Measurements from ENCODE around the gene DNAH11. TPM values are rescaled to one million over a fixed set of nuclear protein-coding genes. Genes with fewer than 3 reads are reported as not detected.

The DNAH11 gene
- total RNA-seq, 1 donor from 2014 or later: 1.7 TPM

DNA sequence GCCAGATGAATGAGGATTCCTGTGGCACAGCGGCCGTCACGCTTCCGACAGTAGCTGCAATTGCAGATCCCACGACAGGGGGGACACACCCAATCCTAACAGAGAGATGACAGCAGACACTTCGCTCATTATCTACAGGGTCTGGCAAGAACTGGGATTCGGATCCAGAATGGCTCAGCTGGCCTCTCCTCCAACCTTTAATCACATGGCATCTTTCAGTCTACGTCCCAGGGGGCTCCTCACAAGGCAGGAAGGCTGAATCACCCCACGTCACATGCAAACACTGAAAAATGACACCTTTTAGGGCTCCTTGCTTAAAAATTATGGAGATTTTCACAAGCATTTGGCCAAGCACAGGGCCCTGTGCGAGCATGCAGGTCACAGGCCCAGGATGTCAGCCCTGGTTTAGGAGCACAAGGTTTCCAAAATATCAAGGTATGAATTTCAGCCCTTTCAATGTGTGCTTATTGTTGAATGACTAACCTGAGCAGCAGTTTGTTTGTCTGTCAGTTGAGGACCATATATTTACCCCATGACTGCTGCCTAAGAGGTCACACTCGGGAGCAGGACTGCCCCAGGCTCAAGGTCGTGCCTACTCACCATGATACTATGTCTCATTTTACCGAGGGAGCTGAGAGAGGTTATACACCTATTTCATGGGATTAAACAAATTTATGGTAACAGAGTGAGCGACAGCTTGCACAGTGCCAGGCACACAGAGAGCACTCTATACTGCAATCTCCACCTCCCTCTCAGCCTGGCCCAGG lies 360.4 kb downstream of the DNAH11 start:
- no peaks in the 10 kb centered on the region for H3K9me3 ChIP-seq
- no peaks in the 10 kb centered on the region for H3K27me3 ChIP-seq
- intact Hi-C loops (cut with DNase I): no loop called here
- no peak for TF ChIP-seq POLR2AphosphoS5 (IDR thresholded peaks at IDR 0.05; ENCODE audit: insufficient read depth in 1 of 2, low read depth in 1 of 2)
- TF ChIP-seq POLR2A (IDR thresholded peaks at IDR 0.05): no peak
- TF ChIP-seq, protein P1, sequence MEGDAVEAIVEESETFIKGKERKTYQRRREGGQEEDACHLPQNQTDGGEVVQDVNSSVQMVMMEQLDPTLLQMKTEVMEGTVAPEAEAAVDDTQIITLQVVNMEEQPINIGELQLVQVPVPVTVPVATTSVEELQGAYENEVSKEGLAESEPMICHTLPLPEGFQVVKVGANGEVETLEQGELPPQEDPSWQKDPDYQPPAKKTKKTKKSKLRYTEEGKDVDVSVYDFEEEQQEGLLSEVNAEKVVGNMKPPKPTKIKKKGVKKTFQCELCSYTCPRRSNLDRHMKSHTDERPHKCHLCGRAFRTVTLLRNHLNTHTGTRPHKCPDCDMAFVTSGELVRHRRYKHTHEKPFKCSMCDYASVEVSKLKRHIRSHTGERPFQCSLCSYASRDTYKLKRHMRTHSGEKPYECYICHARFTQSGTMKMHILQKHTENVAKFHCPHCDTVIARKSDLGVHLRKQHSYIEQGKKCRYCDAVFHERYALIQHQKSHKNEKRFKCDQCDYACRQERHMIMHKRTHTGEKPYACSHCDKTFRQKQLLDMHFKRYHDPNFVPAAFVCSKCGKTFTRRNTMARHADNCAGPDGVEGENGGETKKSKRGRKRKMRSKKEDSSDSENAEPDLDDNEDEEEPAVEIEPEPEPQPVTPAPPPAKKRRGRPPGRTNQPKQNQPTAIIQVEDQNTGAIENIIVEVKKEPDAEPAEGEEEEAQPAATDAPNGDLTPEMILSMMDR (IDR thresholded peaks at IDR 0.05): no peak
- DNase-seq (ENCODE audit: extremely low spot score in 2 of 2): no peak
- H3K36me3 ChIP-seq: peaks cover 0 to 53% of the 10 kb centered on the region in 2 donors
- H3K4me1 ChIP-seq: no peaks in the 10 kb centered on the region
- no peak overlapping the region for H3K27ac ChIP-seq
- no peak overlapping the region for H3K4me3 ChIP-seq

DNA sequence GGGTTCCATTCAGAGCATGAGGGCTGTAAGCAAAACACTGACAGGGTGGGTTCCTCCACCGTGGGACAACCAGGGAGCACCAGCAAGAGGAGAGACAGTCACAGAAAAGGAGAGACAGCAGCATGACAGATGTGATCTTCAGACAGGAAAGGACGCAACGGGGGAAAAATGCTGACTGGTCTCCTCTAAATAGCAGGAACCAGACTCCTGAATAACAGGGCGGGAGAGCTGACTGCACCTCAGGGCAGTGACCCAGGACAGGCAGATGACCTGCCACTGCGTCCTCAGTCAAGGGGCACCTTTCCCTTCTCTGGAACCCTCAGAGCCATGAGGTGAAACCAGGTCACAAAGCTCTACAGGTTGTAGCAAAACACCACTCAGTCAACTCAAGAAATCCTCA lies 365.9 kb downstream of the DNAH11 start:
- DNase-seq (ENCODE audit: extremely low spot score in 2 of 2): no peak

DNA sequence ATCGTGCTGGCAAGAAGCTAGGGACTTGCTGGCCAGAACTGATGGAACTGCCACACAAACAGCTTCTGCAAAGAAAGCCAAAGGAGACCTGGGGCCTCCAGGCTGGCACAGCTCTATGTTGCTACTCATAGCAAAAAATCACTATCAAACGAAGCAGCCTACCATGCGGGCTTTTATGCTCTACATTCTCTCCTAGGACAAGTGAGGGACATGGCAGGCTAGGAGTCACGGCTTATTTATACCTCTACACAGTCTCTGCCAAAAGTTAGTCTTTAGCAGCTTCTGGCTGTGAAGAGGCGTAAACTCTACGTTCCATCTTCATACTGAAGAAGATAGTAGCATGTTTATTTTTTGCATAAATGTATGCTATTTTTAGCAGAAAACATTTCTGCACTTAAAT lies 367.4 kb downstream of the DNAH11 start:
- Histone ChIP-seq H3K4me3 (no peak overlapping the region), H3K4me1 (peaks cover 12% of the 10 kb centered on the region), H3K27me3 (no peaks in the 10 kb centered on the region), H3K36me3 (peaks cover 0 to 14% of the 10 kb centered on the region in 2 donors), H3K9me3 (no peaks in the 10 kb centered on the region), H3K27ac (no peak overlapping the region)
- TF ChIP-seq POLR2AphosphoS5 (IDR thresholded peaks at IDR 0.05; ENCODE audit: insufficient read depth in 1 of 2, low read depth in 1 of 2) (no peak), POLR2A (IDR thresholded peaks at IDR 0.05) (no peak)
- TF ChIP-seq, protein P1 (IDR thresholded peaks at IDR 0.05): no peak
- DNase-seq (ENCODE audit: extremely low spot score in 2 of 2): no peak
- intact Hi-C loops (cut with DNase I): no loop called here

More for the DNA sequence above, 365.9 kb downstream of the DNAH11 start:
- no peak for TF ChIP-seq POLR2A (IDR thresholded peaks at IDR 0.05)
- TF ChIP-seq POLR2AphosphoS5 (IDR thresholded peaks at IDR 0.05; ENCODE audit: insufficient read depth in 1 of 2, low read depth in 1 of 2): no peak
- TF ChIP-seq, protein P1 (IDR thresholded peaks at IDR 0.05): no peak
- peaks cover 0 to 25% of the 10 kb centered on the region in 2 donors for H3K36me3 ChIP-seq
- no peak overlapping the region for H3K4me3 ChIP-seq
- no peaks in the 10 kb centered on the region for H3K27me3 ChIP-seq
- no peaks in the 10 kb centered on the region for H3K9me3 ChIP-seq
- H3K4me1 ChIP-seq: peaks cover 12% of the 10 kb centered on the region
- intact Hi-C loops (cut with DNase I): no loop called here
- H3K27ac ChIP-seq: no peak overlapping the region

DNA sequence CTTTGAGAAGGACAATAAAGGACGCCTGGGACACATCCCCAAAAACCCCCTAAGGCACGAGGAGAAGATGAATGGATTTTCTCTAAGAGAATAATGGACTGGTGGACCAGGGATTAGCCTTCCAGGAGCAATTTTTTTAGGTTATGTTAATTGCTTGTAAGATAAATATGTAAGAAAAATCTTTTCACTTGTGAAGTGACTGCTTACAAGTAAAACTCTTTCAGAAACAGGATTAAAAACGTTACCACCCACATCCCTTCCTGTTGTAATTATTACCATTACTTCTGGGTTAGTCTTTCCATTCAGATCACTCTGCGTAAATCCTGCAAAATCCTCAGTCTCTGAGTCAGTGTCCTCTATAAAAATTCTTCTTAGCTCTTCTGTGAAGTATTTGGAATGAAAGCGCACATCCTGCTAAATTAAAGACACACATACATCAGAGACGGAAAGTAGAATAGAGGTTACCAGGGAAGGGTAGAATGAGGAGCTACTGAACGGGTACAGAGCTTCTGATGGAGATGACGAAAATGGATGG lies 368.6 kb downstream of the DNAH11 start:
- no peaks in the 10 kb centered on the region for H3K27me3 ChIP-seq
- no peaks in the 10 kb centered on the region for H3K9me3 ChIP-seq
- H3K4me3 ChIP-seq: no peak overlapping the region
- intact Hi-C loops (cut with DNase I): no loop called here
- TF ChIP-seq POLR2AphosphoS5 (IDR thresholded peaks at IDR 0.05; ENCODE audit: insufficient read depth in 1 of 2, low read depth in 1 of 2) (no peak), POLR2A (IDR thresholded peaks at IDR 0.05) (no peak)
- TF ChIP-seq, protein P1 (IDR thresholded peaks at IDR 0.05): no peak
- peaks cover 12% of the 10 kb centered on the region for H3K4me1 ChIP-seq
- H3K27ac ChIP-seq: no peak overlapping the region
- DNase-seq (ENCODE audit: extremely low spot score in 2 of 2): no peak
- H3K36me3 ChIP-seq: peaks cover 0 to 6% of the 10 kb centered on the region in 2 donors

DNA sequence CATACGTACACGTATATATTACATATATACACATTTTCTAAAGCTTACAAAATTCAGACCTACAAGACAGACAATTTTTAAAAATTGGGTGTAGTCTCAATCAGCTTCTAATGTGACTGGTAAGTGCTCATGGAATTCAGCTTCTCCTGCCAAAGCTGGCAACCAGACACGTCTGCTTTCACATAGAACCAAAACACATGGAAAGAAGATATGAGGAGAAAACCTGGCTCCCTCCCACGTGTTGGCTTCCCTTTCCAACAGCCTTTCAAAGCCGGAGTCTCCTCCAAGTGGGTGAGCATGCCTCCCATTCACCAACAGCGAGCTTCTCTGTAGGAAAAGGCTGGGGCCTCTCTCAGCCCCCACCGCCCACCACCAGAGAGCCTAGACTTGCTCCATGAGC lies 369.5 kb downstream of the DNAH11 start:
- no peak overlapping the region for H3K27ac ChIP-seq
- H3K9me3 ChIP-seq: no peaks in the 10 kb centered on the region
- peaks cover 12% of the 10 kb centered on the region for H3K4me1 ChIP-seq
- H3K4me3 ChIP-seq: no peak overlapping the region
- H3K36me3 ChIP-seq: peaks cover 0 to 6% of the 10 kb centered on the region in 2 donors
- intact Hi-C loops (cut with DNase I): no loop called here
- TF ChIP-seq POLR2AphosphoS5 (IDR thresholded peaks at IDR 0.05; ENCODE audit: insufficient read depth in 1 of 2, low read depth in 1 of 2) (no peak), POLR2A (IDR thresholded peaks at IDR 0.05) (no peak)
- TF ChIP-seq, protein P1 (IDR thresholded peaks at IDR 0.05): no peak
- no peak for DNase-seq (ENCODE audit: extremely low spot score in 2 of 2)
- no peaks in the 10 kb centered on the region for H3K27me3 ChIP-seq

All from vagina (tissue), 2 donors.